ENCODE results near the gene CCDC117. TPM values are rescaled to one million over a fixed set of nuclear protein-coding genes. Genes with fewer than 3 reads are reported as not detected.
A peak's percentile ranks its signal among the peaks of the same experiment; 100 is the strongest.

CCDC117 gene, protein sequence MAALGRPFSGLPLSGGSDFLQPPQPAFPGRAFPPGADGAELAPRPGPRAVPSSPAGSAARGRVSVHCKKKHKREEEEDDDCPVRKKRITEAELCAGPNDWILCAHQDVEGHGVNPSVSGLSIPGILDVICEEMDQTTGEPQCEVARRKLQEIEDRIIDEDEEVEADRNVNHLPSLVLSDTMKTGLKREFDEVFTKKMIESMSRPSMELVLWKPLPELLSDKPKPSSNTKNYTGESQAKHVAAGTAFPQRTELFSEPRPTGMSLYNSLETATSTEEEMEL
- 10 to 100 TPM; 14.4 to 26.6 (median 17.1) TPM for total RNA-seq
- long read RNA-seq, donor 1, transcript CCDC117-201 (5 exons, 3,985 nt): major isoform, 32 of 40 reads
- long read RNA-seq, donor 1, partial matches to known transcripts: 6 of 40 reads
- long read RNA-seq, donor 1, other reads (novel, unspliced or antisense): 2 of 40 reads
- long read RNA-seq, donor 2, partial matches to known transcripts: 0 of 3 reads
- long read RNA-seq, donor 2, other reads (novel, unspliced or antisense): 2 of 3 reads

DNA sequence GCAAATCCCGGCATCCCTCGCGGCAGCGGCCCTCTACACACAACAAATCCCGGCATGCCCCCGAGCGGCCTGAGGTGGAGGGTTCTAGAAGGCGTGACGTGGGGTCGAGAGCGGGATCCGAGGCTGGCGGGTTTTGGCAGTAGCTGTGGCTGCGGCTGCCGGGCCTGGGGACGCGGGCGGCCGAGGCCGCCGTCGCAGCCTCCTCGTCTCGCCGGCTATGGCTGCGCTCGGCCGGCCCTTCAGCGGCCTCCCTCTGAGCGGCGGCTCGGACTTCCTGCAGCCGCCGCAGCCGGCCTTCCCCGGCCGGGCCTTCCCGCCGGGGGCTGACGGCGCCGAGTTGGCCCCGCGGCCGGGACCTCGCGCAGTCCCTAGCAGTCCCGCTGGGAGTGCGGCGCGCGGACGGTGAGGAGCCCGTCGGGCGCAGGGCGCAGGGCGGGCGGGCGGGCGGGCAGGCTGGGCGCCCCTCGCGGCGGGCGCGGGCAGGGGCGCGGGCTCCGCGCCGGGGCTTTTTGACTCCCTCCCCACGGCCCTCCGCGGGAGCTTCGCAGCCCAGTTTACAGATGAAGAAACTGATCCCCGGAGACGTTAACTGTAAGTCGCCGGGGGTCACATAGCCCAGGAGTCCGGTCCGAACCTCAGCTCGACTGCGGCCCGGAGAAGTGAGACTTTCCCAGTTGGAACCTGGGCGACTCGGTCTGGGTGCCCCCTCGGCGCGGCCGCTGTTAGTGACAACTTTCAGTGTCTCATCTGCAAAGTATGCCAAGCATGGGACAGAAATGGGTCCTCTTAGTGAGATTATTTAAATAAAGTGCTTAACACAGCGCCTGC, at the start of gene CCDC117:
TSS of gene CCDC117 (plus strand) at position 63 of the 828 bp plus-strand sequence. CDS start at position 218, 155 bp downstream.
- H3K4me3 ChIP-seq: peak within 1 kb of the TSS; percentile 95
- H3K36me3 ChIP-seq (ENCODE audit: low read depth): no peaks in the 10 kb centered on the region
- H3K9me3 ChIP-seq: no peaks in the 10 kb centered on the region
- intact Hi-C loops (cut with DNase I, micrococcal nuclease): no loop called here
- TF ChIP-seq, protein P1, sequence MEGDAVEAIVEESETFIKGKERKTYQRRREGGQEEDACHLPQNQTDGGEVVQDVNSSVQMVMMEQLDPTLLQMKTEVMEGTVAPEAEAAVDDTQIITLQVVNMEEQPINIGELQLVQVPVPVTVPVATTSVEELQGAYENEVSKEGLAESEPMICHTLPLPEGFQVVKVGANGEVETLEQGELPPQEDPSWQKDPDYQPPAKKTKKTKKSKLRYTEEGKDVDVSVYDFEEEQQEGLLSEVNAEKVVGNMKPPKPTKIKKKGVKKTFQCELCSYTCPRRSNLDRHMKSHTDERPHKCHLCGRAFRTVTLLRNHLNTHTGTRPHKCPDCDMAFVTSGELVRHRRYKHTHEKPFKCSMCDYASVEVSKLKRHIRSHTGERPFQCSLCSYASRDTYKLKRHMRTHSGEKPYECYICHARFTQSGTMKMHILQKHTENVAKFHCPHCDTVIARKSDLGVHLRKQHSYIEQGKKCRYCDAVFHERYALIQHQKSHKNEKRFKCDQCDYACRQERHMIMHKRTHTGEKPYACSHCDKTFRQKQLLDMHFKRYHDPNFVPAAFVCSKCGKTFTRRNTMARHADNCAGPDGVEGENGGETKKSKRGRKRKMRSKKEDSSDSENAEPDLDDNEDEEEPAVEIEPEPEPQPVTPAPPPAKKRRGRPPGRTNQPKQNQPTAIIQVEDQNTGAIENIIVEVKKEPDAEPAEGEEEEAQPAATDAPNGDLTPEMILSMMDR (IDR thresholded peaks at IDR 0.05): peak; percentile 27
- peak; percentile 95 to 97 (median 96) for DNase-seq
- H3K4me1 ChIP-seq (ENCODE audit: low read depth): no peaks in the 10 kb centered on the region
- ATAC-seq: peak; percentile 98

DNA sequence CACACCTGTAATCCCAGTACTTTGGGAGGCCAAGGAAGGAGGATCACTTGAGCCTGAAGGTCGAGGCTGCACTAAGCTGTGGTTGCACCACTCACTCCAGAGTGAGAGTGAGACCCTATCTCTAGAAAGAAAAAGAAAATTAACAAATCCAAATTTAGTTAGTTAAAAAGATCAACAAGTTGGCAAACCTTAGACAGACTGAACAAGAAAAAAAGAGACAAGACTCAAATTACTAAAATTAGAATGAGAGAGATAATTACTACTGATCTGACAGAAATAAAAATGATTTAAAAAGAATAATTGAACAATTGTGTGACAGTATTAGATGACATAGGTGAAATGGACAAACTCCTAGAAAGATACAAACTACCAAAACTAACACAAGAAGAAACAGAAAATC, 44.5 kb upstream of the CCDC117 start:
- TF ChIP-seq, protein P1 (IDR thresholded peaks at IDR 0.05): no peak
- Histone ChIP-seq H3K36me3 (ENCODE audit: low read depth) (no peaks in the 10 kb centered on the region), H3K4me3 (no peak overlapping the region), H3K9me3 (no peaks in the 10 kb centered on the region), H3K4me1 (ENCODE audit: low read depth) (no peaks in the 10 kb centered on the region)
- intact Hi-C loops (cut with DNase I, micrococcal nuclease): no loop called here
- ATAC-seq (no peak), DNase-seq (no peak)

DNA sequence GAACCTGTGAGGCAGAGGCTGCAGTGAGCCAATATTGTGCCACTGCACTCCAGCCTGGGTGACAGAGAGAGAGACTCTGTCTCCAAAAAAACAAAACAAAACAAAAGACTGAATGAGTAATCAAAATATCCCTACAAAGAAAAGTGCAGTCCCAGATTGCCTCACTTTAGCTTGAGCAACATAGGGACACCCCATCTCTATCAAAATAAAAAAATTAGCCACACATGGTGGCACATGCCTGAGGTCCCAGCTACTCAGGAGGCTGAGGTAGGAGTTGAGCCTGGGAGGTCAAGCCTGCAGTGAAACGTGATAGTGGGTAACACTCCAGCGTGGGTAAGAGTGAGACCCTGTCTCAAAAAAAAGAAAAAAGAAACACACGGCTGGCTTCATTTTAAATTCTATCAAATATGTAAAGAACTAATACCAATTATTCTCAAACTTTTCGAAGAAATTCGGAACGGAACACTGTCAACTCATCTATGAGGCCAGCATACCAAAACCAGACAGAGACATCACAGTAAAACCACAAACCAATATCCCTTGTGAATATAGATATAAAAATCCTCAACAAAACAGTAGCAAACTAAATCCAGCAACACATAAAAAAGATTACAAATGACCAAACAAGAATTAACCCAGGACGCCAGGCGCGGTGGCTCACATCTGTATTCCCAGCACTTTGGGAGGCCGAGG, 43.7 kb upstream of the CCDC117 start:
- Histone ChIP-seq H3K9me3 (no peaks in the 10 kb centered on the region), H3K4me1 (ENCODE audit: low read depth) (no peaks in the 10 kb centered on the region), H3K4me3 (no peak overlapping the region), H3K36me3 (ENCODE audit: low read depth) (no peaks in the 10 kb centered on the region)
- DNase-seq (no peak), ATAC-seq (no peak)
- TF ChIP-seq, protein P1 (IDR thresholded peaks at IDR 0.05): no peak
- intact Hi-C loops (cut with DNase I, micrococcal nuclease): no loop called here

DNA sequence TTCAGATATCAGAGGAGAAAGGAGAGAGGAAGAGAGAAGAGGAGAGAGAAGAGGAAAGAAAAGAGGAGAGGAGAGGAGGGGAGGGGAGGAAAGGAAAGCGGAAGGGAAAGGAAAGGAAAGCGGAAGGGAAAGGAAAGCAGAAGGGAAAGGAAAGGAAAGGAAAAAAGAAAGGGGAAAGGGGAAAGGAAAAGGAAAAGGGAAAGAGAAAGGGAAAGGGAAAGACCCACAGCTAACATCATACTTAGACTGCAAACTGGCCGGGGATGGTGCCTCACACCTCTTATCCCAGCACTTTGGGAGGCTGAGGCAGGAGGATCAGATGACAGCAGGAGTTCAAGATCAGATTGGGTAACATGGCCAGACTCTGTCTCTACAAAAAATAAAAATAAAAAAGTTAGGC, 42.3 kb upstream of the CCDC117 start:
- H3K9me3 ChIP-seq: no peaks in the 10 kb centered on the region
- no peak for DNase-seq

DNA sequence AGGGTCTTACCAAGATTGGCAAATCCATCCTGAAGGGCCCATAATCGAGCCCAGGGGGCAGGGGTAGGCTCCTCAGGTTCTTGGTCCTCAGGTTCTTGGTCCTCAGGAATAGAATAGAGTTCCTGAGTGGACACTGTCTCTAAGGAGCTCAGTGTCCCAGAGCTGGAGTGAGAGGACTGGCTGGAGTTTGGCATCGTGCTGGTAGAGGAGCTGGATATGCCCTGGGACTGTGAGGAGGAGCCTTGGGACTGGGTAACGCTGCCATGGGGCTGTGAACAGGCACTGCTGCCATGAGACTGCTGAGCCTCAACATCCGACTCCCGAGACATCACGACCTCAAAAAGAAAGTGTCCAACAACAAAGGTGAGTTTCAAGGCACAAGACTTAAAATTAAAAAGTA, 38.1 kb upstream of the CCDC117 start:
- Histone ChIP-seq H3K36me3 (ENCODE audit: low read depth) (no peaks in the 10 kb centered on the region), H3K4me1 (ENCODE audit: low read depth) (peaks cover 8% of the 10 kb centered on the region), H3K4me3 (no peak overlapping the region), H3K9me3 (no peaks in the 10 kb centered on the region)
- DNase-seq (no peak), ATAC-seq (no peak)
- intact Hi-C loops (cut with DNase I, micrococcal nuclease): no loop called here
- TF ChIP-seq, protein P1 (IDR thresholded peaks at IDR 0.05): no peak

More for the DNA sequence above, 42.3 kb upstream of the CCDC117 start:
- TF ChIP-seq, protein P1 (IDR thresholded peaks at IDR 0.05): no peak
- Histone ChIP-seq H3K4me1 (ENCODE audit: low read depth) (no peaks in the 10 kb centered on the region), H3K36me3 (ENCODE audit: low read depth) (no peaks in the 10 kb centered on the region), H3K4me3 (no peak overlapping the region)
- intact Hi-C loops (cut with DNase I, micrococcal nuclease): no loop called here
- ATAC-seq: no peak
